Mesendoderm (in vitro differentiated cells): ENCODE measurements around the gene ZBTB17.

Source experiments
- DNase-seq: peaks from one replicate; pipeline ENCODE4 v3.0.0; 2013
- H2AK5ac ChIP-seq: 2 replicates; pipeline ENCODE4 v1.6.1; 2013; ENCODE audit warnings: low read length, inconsistent platforms
- H2BK120ac ChIP-seq: 2 replicates; pipeline ENCODE4 v1.6.1; 2013; ENCODE audit warnings: low read depth, mild to moderate bottlenecking, low read length, moderate library complexity, mixed read lengths
- H2BK15ac ChIP-seq: replicated peaks from 2 replicates; pipeline ENCODE4 v1.6.1; 2013; ENCODE audit warnings: low read depth, mild to moderate bottlenecking, moderate library complexity
- H2BK5ac ChIP-seq: 2 replicates; pipeline ENCODE4 v1.6.1; 2013; ENCODE audit warnings: low read length, inconsistent platforms
- H3K18ac ChIP-seq: 2 replicates; pipeline ENCODE4 v1.6.1; 2013; ENCODE audit warnings: mild to moderate bottlenecking, low read length, mixed read lengths
- H3K23ac ChIP-seq: one replicate; pipeline ENCODE4 v1.6.1; 2013; ENCODE audit warnings: low read length
- H3K27ac ChIP-seq: 2 replicates; pipeline ENCODE4 v1.5.1; 2013; ENCODE audit warnings: low read depth, mild to moderate bottlenecking, inconsistent platforms, low read length, moderate library complexity
- H3K27me3 ChIP-seq: 2 replicates; pipeline ENCODE4 v1.6.1; 2013; ENCODE audit warnings: low read length, control low read depth, mild to moderate bottlenecking, inconsistent platforms; ENCODE audit not compliant: insufficient read depth, poor library complexity
- H3K36me3 ChIP-seq: 2 replicates; pipeline ENCODE4 v1.6.1; 2013; ENCODE audit warnings: low read length, inconsistent platforms; ENCODE audit not compliant: control insufficient read depth, insufficient read depth
- H3K4ac ChIP-seq: one replicate; pipeline ENCODE4 v1.6.1; 2013; ENCODE audit warnings: low read depth, mild to moderate bottlenecking, low read length, moderate library complexity
- H3K4me1 ChIP-seq: 2 replicates; pipeline ENCODE4 v1.6.1; 2013; ENCODE audit warnings: low read depth, low read length, inconsistent platforms; ENCODE audit not compliant: control insufficient read depth
- H3K4me2 ChIP-seq: 2 replicates; pipeline ENCODE4 v1.6.1; 2013; ENCODE audit warnings: low read length
- H3K4me3 ChIP-seq: 2 replicates; pipeline ENCODE4 v1.5.1; 2013; ENCODE audit warnings: mild to moderate bottlenecking, low read length
- H3K56ac ChIP-seq: one replicate; pipeline ENCODE4 v1.6.1; 2013; ENCODE audit warnings: low read length
- H3K79me1 ChIP-seq: 2 replicates; pipeline ENCODE4 v1.6.1; 2013; ENCODE audit warnings: low read length, inconsistent platforms
- H3K79me2 ChIP-seq: 2 replicates; pipeline ENCODE4 v1.6.1; 2013; ENCODE audit warnings: mild to moderate bottlenecking, low read length; ENCODE audit not compliant: control insufficient read depth, insufficient read depth
- H3K9ac ChIP-seq: 2 replicates; pipeline ENCODE4 v1.6.1; 2013; ENCODE audit warnings: low read length, inconsistent platforms
- H4K5ac ChIP-seq: one replicate; pipeline ENCODE4 v1.6.1; 2013; ENCODE audit warnings: low read length
- H4K8ac ChIP-seq: one replicate; pipeline ENCODE4 v1.6.1; 2013; ENCODE audit warnings: low read depth, mild to moderate bottlenecking, control low read depth, low read length, moderate library complexity
- WGBS: extraction: QIAGEN DNeasy Blood & Tissue Kit; methylation state at CpG from one replicate; pipeline ENCODE4 v1.1.7; 2013; ENCODE audit warnings: low lambda C conversion rate, missing lambda C conversion rate; ENCODE audit not compliant: insufficient coverage; ENCODE audit errors: extremely low coverage; 5-methylcytosine and 5-hydroxymethylcytosine counted together

Gene ZBTB17

GRCh38 chr1:15949453-15950245, 26.3 kb downstream of the ZBTB17 start:
- H3K4me2 ChIP-seq = no peak overlapping the region
- WGBS = no CpG with 5 or more reads among the region's 25 CpGs
- H3K18ac ChIP-seq = no peak overlapping the region
- no peak overlapping the region for H3K4ac ChIP-seq
- no peak overlapping the region for H4K8ac ChIP-seq
- H3K27ac ChIP-seq = peak overlapping the region; percentile 41
- peaks cover 8% of the 10 kb centered on the region for H3K36me3 ChIP-seq
- peaks cover 18% of the 10 kb centered on the region for H3K79me1 ChIP-seq
- H2AK5ac ChIP-seq = peak overlapping the region; percentile 85
- H2BK5ac ChIP-seq = peak overlapping the region; percentile 43
- peak; percentile 87 for DNase-seq
- no peak overlapping the region for H3K23ac ChIP-seq
- peaks cover 26% of the 10 kb centered on the region for H3K4me1 ChIP-seq
- H3K9ac ChIP-seq = peak overlapping the region; percentile 26
- H4K5ac ChIP-seq = no peak overlapping the region
- no peaks in the 10 kb centered on the region for H3K27me3 ChIP-seq
- no peak overlapping the region for H2BK15ac ChIP-seq
- H2BK120ac ChIP-seq = no peak overlapping the region
- H3K56ac ChIP-seq = peak overlapping the region; percentile 69
- peaks cover 2% of the 10 kb centered on the region for H3K79me2 ChIP-seq
- H3K4me3 ChIP-seq = no peak overlapping the region

GRCh38 chr1:15948595-15949452, 27.1 kb downstream of the ZBTB17 start:
- DNase-seq = peak; percentile 58

DNA sequence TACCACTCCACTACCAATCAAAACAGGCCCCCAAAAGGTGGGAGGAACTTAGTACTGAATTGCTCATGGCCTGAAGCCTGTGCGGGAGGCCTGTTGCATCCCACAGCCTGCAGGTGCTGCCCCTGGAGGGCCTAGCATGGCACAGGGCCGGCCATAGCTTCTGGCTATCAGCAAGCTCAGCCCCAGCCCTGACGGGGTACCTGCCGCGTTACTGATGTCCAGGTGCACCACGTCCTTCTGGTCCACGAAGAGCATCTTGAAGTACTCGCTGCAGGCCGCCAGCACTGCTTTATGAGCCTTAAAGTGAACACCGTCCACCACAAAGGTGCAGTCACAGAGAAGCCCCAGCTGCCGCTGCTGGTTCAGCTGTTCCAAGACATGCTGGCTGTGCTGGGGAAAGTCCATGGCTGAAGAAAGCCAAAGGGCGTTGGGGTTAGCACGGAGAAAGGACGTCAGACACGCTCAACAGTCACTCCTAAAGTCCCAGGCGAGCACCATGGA, 27.8 kb downstream of the ZBTB17 start:
- Histone ChIP-seq H3K18ac (no peak overlapping the region), H3K27ac (no peak overlapping the region), H2BK5ac (no peak overlapping the region), H3K4ac (no peak overlapping the region), H2AK5ac (no peak overlapping the region), H2BK15ac (no peak overlapping the region), H4K8ac (no peak overlapping the region), H3K56ac (no peak overlapping the region), H3K4me1 (peaks cover 21% of the 10 kb centered on the region), H2BK120ac (no peak overlapping the region), H4K5ac (no peak overlapping the region), H3K27me3 (no peaks in the 10 kb centered on the region), H3K4me3 (no peak overlapping the region), H3K4me2 (no peak overlapping the region), H3K79me1 (peaks cover 17% of the 10 kb centered on the region), H3K36me3 (peaks cover 8% of the 10 kb centered on the region), H3K79me2 (peaks cover 2% of the 10 kb centered on the region), H3K23ac (no peak overlapping the region), H3K9ac (no peak overlapping the region)
- no CpG with 5 or more reads among the region's 16 CpGs for WGBS
- DNase-seq = peak; percentile 60

More at GRCh38 chr1:15948595-15949452, 27.1 kb downstream of the ZBTB17 start:
- Histone ChIP-seq H3K4ac (no peak overlapping the region), H3K4me3 (no peak overlapping the region), H3K27me3 (no peaks in the 10 kb centered on the region), H4K8ac (no peak overlapping the region), H3K79me1 (peaks cover 18% of the 10 kb centered on the region), H3K36me3 (peaks cover 8% of the 10 kb centered on the region), H4K5ac (no peak overlapping the region), H2AK5ac (no peak overlapping the region), H3K9ac (peak overlapping the region; percentile 40), H3K4me2 (no peak overlapping the region), H3K27ac (no peak overlapping the region), H3K4me1 (peaks cover 23% of the 10 kb centered on the region), H2BK15ac (no peak overlapping the region), H2BK120ac (no peak overlapping the region), H3K56ac (peak overlapping the region; percentile 67), H2BK5ac (no peak overlapping the region), H3K18ac (no peak overlapping the region), H3K79me2 (peaks cover 2% of the 10 kb centered on the region), H3K23ac (no peak overlapping the region)
- no CpG with 5 or more reads among the region's 15 CpGs for WGBS

DNA sequence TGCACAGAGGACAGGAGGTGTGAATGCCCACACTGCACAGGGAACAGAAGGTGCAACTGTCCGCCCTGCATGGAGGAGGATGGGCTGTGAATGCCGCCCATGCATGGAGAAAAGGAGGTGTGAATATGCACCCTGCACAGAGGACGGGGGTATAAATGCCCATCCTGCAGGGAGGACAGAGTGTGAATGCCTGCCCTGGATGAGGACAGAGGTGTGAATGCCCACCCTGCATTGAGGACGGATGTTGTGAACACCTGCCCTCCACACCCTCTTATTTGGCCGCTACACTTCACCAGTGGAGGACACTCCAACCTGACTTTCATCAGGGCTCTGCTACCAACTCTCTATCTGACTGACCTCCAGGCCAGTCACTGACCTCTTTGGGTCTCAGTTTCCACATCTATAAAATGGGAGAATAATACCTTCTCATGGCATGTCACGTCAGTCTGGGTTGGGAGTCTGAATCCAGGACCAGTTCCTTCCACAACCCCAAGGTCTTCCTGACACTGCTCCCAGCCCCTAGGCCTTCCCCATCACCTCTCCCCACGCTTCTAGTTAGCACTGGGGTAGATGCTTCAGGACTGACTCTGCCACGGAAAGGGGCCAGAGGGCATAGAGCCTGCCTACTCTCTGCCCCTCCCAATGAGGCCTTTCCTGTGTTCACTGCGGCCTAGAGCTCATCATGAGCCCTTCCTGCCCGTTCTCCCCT, 28.4 kb downstream of the ZBTB17 start:
- no peak overlapping the region for H2AK5ac ChIP-seq
- H3K23ac ChIP-seq = no peak overlapping the region
- H3K56ac ChIP-seq = no peak overlapping the region
- no peak overlapping the region for H3K9ac ChIP-seq
- no peak overlapping the region for H3K4me2 ChIP-seq
- no CpG with 5 or more reads among the region's 10 CpGs for WGBS
- H2BK5ac ChIP-seq = no peak overlapping the region
- peaks cover 2% of the 10 kb centered on the region for H3K79me2 ChIP-seq
- no peaks in the 10 kb centered on the region for H3K27me3 ChIP-seq
- no peak overlapping the region for H4K5ac ChIP-seq
- H3K27ac ChIP-seq = no peak overlapping the region
- H3K4me3 ChIP-seq = no peak overlapping the region
- DNase-seq = no peak
- H3K4ac ChIP-seq = no peak overlapping the region
- H3K36me3 ChIP-seq = peaks cover 10% of the 10 kb centered on the region
- H2BK120ac ChIP-seq = no peak overlapping the region
- peaks cover 21% of the 10 kb centered on the region for H3K4me1 ChIP-seq
- no peak overlapping the region for H3K18ac ChIP-seq
- H3K79me1 ChIP-seq = peaks cover 14% of the 10 kb centered on the region
- H2BK15ac ChIP-seq = no peak overlapping the region
- H4K8ac ChIP-seq = no peak overlapping the region

DNA sequence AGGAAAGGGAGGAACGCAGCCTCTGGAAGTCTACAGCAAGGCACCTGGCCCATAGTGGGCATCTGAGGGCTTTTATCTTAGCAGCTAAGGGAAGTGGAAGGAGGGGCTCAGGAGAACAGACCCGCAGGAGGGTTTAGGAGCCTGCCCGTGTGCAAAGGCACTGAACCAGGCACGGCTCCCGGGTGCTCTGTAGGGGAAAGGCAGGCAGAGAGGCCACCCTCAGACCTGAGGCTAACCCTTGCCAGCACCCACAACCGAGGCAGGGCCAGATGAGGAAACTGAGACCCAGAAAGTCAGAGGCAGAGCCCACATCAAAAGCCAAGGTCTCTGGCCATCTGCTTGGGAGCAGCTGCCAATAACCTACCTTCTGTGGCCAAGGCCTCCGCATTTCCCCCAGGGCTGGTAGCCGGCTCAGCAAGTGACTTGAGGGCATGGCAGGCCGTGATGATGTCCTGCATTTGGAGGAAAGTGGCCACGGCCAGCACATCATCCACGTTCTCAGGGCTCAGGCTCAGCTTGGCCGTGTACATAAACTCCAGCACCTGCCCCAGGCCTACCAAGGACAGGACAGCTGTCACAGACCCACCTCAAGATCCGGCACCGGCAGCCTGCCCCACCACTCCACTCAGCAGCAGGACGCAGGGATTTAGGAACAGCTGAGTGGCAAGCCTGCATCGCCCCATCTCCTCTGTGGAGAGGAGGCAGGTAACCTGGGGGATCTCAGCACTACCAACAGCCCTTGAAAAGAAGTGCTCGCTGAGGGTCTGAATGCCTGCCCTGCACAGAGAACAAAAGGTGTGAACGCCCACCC, 29.1 kb downstream of the ZBTB17 start:
- Histone ChIP-seq H2BK15ac (no peak overlapping the region), H3K9ac (no peak overlapping the region), H2BK120ac (no peak overlapping the region), H2BK5ac (no peak overlapping the region), H4K8ac (no peak overlapping the region), H3K27me3 (no peaks in the 10 kb centered on the region), H2AK5ac (no peak overlapping the region), H3K27ac (no peak overlapping the region), H3K36me3 (peaks cover 13% of the 10 kb centered on the region), H3K4me3 (no peak overlapping the region), H3K4me2 (no peak overlapping the region), H3K4me1 (peaks cover 20% of the 10 kb centered on the region), H3K23ac (no peak overlapping the region), H3K79me2 (peaks cover 2% of the 10 kb centered on the region), H3K56ac (no peak overlapping the region), H3K79me1 (peaks cover 12% of the 10 kb centered on the region), H3K4ac (no peak overlapping the region), H4K5ac (no peak overlapping the region), H3K18ac (no peak overlapping the region)
- DNase-seq = no peak
- no CpG with 5 or more reads among the region's 18 CpGs for WGBS
